GM18909 (cell line): ENCODE measurements around the gene CHN2.
A peak's percentile ranks its signal among the peaks of the same experiment; 100 is the strongest.

ENCODE experiments used
- ATAC-seq: cut with Tn5 transposase; IDR thresholded peaks from one replicate; pipeline ENCODE4 v1.9.1; 2021; ENCODE audit warnings: mild to moderate bottlenecking; ENCODE audit not compliant: unreplicated experiment, poor library complexity

Gene CHN2

GRCh38 chr7:29277436-29278215 is 83.1 kb downstream of the CHN2 start:
- no peak for ATAC-seq

DNA sequence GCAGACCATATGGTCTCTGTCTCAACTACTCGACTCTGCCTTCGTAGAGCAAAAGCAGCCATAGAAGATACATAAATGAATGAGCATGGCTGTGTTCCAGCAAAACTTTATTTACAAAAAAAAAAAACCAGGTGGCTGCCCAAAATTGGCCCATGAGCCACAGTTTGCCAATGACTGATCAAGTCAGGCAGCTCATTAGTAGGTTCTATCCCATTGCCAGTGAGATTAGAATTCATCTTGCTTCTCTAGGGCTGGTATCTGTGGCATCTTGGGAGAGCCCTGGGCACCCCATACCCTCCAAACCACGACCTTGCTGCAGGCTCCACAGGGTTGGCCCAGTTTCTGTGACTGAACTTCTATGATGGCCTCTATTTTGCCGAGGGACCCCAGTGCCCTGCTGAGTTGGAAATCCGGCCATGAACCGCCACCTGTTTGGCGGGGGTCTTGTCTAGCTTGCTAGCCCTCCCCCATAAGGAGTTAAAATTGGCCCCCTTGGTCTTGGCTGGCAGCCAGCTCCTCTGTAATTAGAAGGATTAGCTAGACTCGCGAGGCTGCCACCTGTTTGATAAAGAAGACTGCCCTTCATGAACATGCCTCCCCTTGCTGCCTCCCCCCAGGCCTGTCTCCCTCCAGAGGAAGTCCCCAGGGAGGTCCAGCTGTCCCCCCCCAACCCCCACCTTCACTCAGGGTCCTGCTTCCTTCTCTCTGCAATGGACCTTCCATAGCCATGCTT is 83.9 kb downstream of the CHN2 start:
- no peak for ATAC-seq

DNA sequence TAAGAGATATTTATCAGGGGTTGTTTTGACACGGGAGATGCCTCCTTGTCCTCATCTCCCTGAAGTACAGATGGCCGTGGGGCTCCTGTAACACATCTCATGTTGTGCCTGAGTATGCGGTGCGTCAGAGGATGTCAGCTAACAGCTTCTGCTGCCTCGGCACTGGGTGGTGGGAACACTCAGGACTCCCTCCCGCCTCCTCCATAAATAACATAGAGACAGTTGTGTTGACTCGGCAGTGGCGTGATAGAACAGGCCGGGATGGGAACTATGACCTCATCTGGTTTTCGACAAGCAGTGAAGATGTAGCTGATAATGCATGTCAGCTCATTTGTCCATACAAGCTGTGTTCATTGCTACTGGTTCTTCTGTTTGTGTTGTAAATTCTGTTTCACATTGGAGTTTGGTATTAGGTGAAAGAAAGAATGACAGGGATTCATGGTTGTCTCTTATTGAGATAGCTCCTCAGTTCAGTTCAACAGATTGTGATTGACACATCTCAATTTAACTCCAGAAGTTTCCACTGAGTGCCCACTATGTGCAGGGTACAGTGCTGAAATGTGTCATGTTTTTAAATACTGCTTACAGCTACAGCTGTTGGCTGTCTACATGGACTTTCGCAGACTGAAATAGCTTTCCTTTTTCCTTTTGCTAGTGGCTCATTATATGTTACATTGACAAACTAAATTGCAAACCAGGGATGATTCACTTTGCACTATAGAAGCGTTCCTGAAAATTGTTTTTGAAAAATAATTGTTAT is 87.4 kb downstream of the CHN2 start:
- no peak for ATAC-seq

DNA sequence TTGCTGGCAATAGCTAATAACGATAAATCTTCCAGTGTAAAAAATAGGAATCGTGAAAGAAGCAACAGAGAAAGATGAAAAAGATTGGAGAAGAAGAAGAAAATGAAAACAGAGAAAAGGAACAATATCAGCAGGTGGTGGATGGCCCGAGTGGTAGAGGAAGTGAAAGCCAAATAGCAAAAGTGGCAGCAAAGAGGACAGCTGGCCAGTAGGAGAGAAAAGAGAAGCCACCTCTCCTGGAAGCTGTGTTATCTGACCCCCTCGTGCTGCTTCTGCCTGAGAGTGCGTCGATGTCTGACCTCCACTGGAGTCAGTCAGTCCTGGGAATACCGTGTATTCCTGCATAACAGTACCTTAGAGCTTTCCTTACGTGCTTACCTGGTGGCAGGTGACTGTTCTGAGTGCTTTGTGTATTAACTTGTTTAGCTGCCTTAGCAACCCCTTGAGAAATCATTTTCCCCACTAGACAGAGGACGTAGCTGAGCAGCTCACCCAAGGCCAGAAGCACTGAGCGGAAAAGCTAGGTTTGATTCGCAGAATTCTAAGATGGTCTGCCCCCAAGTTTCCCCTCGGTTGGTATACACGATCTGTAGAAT is 88.3 kb downstream of the CHN2 start:
- no peak for ATAC-seq

DNA sequence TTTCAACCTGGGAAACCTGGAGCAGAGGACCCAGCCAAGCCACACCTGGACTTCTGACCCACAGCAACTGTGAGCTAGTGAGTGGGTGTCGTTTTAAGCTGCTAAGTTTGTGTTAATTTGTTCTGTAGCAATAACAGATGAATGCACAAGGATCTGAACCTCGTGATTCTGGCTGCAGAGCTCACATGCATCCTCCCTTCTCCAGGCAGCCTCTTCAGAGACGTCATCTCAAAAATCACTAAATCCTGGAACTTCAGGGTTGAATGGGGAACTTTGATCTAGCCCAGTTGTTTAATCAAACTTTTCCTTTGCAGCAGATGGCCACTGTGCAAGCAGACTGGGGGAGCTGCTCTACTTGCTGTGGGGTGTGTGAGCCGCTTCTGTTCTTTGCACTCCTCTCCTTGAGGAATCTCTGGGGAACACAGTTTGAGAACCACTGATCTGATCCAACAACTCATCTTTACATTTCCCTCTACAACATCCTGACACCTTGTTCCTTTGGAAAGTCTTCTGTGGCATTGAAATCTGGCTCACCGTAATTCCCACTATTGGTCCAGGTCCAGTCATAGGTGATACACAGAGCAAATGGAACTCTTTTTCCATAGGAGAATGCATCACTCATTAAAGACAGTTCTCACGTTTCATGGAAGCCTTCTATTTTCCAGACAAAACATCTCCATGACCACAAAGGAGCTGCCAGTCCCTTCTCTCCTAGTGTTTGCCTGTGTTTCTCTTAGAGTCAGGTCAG is 90.3 kb downstream of the CHN2 start:
- ATAC-seq: no peak

GRCh38 chr7:29285444-29285793 is 90.8 kb downstream of the CHN2 start:
- ATAC-seq: no peak

DNA sequence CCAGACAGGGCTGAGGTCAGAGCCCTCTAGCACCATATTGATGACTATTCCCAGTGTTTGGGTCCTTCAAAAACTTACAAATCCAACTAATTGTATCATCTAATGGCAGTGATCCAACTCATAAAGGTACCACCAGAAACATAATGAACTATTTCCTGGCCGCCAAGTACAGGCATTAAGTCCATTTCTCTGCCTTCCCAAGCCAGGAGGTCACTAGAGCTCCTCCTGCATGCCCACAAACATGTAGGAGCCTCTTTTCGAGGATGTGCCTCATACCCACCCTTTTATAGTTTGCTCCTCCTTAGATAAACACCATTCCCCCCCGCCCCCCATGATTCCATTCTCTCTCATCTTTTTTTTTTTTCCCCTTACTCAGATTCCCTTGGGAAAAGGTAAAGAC is 91.3 kb downstream of the CHN2 start:
- no peak for ATAC-seq

GRCh38 chr7:29287366-29287765 is 92.8 kb downstream of the CHN2 start:
- no peak for ATAC-seq

- no peak for ATAC-seq
Observed at GRCh38 chr7:29288181-29289091, 93.9 kb downstream of the CHN2 start.

GRCh38 chr7:29289156-29290021 is 94.8 kb downstream of the CHN2 start:
- ATAC-seq: peak; percentile 71

GRCh38 chr7:29290829-29291228 is 96.3 kb downstream of the CHN2 start:
- no peak for ATAC-seq

DNA sequence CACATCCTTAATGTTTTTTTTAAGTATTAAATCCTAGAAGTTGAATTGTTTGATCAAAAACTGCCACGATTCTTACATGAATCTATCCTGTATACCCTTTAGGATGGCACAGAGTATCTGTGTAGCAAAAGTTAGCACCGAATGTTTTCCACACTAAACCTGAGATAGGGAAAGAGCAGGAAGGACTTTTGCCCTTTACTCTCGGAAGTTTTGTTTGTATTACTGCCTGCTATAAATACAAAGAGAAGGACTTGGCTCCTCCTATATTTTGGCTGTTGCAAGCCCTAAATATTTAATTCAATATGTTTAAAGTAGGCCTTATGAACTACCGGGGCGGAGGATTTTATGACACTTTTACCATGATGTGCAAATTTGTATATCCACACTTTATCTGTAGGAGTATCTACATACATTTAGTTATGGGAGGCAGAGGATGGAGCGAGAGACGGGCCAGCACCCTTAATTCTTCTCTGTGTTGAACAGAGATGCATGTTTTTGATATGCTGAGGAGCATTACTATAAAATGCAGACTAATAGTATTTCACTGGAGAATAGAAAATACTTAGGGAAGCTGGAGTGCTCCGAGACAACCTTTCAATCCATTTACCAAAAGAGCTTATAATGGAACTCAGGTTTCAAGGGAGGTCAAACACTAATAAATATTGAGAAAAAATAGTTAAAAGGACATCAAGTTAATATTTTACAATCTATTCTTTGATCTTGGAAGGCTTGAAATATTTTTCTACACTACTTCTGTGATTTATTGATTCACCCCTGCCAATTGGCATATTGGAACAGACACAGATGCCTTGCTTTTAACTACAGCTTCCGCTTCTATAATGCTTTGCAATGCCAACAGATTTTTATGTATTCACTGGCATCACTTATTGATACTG is 97.4 kb downstream of the CHN2 start:
- no peak for ATAC-seq

DNA sequence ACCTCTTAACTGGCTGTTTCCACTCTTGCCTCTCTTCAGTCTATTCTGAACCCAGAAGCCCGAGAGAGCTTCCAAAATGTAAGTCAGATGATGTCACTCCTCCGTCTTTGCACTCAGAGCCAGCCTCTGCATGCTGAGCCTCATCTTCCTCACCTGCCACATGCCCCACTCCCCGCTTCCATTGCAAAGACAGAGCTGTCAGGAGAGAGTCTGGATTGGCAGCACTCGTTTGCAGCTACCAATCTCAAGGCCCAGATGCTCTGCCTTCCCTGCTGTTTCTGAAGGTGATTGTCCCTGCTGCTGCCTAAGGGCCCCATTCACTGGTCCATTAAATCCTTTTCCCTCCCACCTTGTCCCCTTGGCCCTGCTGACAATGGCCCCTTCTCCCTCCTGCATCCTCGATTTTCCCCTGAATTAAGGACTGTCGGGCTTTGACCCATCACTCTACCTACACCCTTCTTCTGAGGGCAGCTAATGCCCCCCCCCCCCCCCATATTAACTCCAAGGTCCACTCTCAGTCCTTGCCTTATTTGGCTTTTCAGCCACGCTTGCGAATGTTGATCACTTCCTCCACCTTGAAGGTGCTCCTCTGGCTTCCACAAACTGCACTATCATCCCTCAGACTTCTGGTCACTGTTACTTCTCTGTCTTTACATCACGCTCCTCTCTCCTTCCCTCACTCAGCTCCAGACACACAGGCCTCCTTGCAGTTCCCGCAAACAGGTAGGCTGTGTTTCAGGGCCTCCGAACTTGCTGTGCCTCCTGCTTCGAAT is 98.5 kb downstream of the CHN2 start:
- no peak for ATAC-seq

- ATAC-seq: no peak
Observed at GRCh38 chr7:29296421-29296820, 101.8 kb downstream of the CHN2 start.

DNA sequence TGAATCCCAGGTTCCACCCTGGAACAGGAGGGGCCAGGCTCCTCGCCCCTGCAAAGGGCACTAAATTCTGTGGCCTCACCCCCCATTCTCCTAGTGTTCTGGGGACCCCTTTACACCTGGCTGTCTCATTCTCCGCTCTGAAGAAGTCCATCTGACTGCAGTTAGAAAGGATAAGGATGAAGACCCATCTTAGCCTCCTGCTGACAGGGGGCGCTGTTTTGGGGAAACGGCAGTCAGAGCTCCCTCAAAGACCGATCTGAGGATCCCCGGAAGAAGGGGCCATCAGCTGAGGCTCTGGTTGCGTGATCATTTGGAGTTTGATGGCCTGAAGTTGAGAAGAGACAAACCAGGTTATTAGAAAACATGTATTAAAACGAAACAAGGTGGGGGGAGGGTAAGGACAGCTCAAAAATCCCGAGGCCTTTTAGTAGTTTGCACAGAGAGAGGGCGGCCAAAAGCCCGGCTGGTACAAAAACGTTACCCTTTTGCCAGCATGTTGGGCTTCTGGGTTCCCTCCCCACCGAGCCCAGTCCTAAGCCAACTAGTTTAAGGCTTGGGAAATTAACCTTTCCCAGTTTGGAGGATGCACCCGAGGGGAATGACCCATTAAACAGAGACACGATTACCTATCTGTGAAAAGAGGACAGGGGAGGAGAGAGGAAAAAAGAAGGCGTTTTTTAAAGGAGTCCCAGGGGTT is 102.8 kb downstream of the CHN2 start:
- no peak for ATAC-seq

DNA sequence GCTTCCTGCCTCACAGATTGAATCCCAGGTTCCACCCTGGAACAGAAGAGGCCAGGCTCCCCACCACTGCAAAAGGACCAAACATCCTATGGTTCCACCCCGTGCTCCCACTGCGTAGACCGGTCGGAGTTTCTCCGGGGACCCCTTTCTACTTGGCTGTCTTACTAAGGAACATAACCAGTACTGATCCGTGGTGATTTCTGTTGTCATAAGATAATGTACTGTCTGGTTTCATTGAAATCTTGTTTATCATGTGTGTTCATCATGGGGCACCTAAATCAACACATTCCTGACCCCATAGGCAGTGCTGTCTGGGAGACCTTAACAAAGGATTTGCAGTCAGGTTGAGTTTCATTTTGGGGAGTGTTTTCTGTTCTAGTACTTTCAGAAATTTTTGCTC is 104.5 kb downstream of the CHN2 start:
- no peak for ATAC-seq
